Esophagus squamous epithelium (tissue), 5 donors: Measurements from ENCODE around the gene GRK5. TPM values are rescaled to one million over a fixed set of nuclear protein-coding genes. Genes with fewer than 3 reads are reported as not detected.

ENCODE experiments used
- DNase-seq: peaks from one replicate; lab custom pipeline; 2025; lab: John Stamatoyannopoulos, UW
- H3K27ac ChIP-seq, 4 donors: fragments of 200-600 bp; sonication (generic); one replicate each; pipeline ENCODE4 v1.5.1; 2016 to 2019; ENCODE audit warnings: mild to moderate bottlenecking in 1 of 4
- H3K27me3 ChIP-seq, 4 donors: fragments of 200-600 bp; sonication (generic); 1 replicate in 3 of 4; 2 replicates in 1 of 4; pipeline versions ENCODE4 v1.5.1 to v1.6.0; 2017 to 2021; ENCODE audit warnings: antibody characterized with exemption in 1 of 4
- H3K36me3 ChIP-seq, 3 donors: fragments of 200-600 bp; sonication (generic); one replicate each; pipeline ENCODE4 v1.5.1; 2016 to 2019
- H3K4me1 ChIP-seq, 3 donors: fragments of 200-600 bp; sonication (generic); one replicate each; pipeline ENCODE4 v1.5.1; 2017 to 2019
- H3K4me3 ChIP-seq, 4 donors: fragments of 200-600 bp; sonication (generic); 1 replicate in 3 of 4; 2 replicates in 1 of 4; pipeline ENCODE4 v1.5.1; 2016 to 2019; ENCODE audit warnings: mild to moderate bottlenecking in 2 of 4, moderate library complexity in 1 of 4
- H3K9me3 ChIP-seq, 3 donors: fragments of 200-600 bp; sonication (generic); one replicate each; pipeline ENCODE4 v1.5.1; 2016 to 2019
- CTCF ChIP-seq, 6 experiments: fragments of 450-650 bp in 4 of 6; fragments of 200-600 bp in 2 of 6; sonication (generic) in 2 of 6; IDR thresholded peaks; one replicate each; pipeline ENCODE4 v1.5.1; 2016 to 2019; ENCODE audit warnings: antibody characterized with exemption in 6 of 6, mild to moderate bottlenecking in 4 of 6, moderate library complexity in 4 of 6
- POLR2A ChIP-seq, 4 donors: fragments of 450-650 bp; IDR thresholded peaks; one replicate each; pipeline ENCODE4 v1.6.1; 2017; ENCODE audit warnings: antibody characterized with exemption in 4 of 4, mild to moderate bottlenecking in 4 of 4, moderate library complexity in 3 of 4
- WGBS, 2 donors: methylation state at CpG; one replicate each; pipeline ENCODE4 v1.1.5; 2018; 5-methylcytosine and 5-hydroxymethylcytosine counted together
- intact Hi-C: fragments of 100-400 bp; cut with DNase I; formaldehyde crosslinking; loops from one replicate; pipeline ENCODE4 v1.15.0; 2022
- total RNA-seq, 4 donors: library from RNA; depleted of rRNA; stranded (reverse); fragments of >200 nt; gene quantifications; one replicate each; pipeline ENCODE4 v1.1.0, GENCODE V29; 2016
- donor health status: DM: yes; HTN: yes; CAD: no.

Gene GRK5
- total RNA-seq, 4 donors from 2014 or later: 2.4 to 18.9 (median 6.3) TPM

GRCh38 chr10:119343011-119343601 is 135.7 kb downstream of the GRK5 start:
- Histone ChIP-seq H3K36me3 (no peaks in the 10 kb centered on the region), H3K4me3 (no peak overlapping the region), H3K4me1 (peaks cover 4 to 43% (median 12%) of the 10 kb centered on the region in 3 donors), H3K27ac (peak overlapping the region in 3 of 4 donors; percentile 10 to 53 (median 35)), H3K27me3 (no peaks in the 10 kb centered on the region), H3K9me3 (no peaks in the 10 kb centered on the region)
- no peak for DNase-seq
- 82 to 86% methylated on average over 9 of the region's 9 CpGs for WGBS, 2 donors
- TF ChIP-seq POLR2A (IDR thresholded peaks at IDR 0.05) (no peak), CTCF (IDR thresholded peaks at IDR 0.05) (no peak)
- intact Hi-C loops: no loop called here

- intact Hi-C loops: no loop called here
- WGBS, 2 donors: 91 to 95% methylated on average over 11 to 12 of the region's 12 CpGs
- DNase-seq: no peak
- no peak overlapping the region for H3K27ac ChIP-seq
- H3K9me3 ChIP-seq: no peaks in the 10 kb centered on the region
- peaks cover 4 to 55% (median 20%) of the 10 kb centered on the region in 3 donors for H3K4me1 ChIP-seq
- H3K4me3 ChIP-seq: no peak overlapping the region
- H3K27me3 ChIP-seq: no peaks in the 10 kb centered on the region
- TF ChIP-seq POLR2A (IDR thresholded peaks at IDR 0.05) (no peak), CTCF (IDR thresholded peaks at IDR 0.05) (no peak)
- no peaks in the 10 kb centered on the region for H3K36me3 ChIP-seq
Measured at GRCh38 chr10:119344381-119344780, 137.0 kb downstream of the GRK5 start.

- Histone ChIP-seq H3K9me3 (no peaks in the 10 kb centered on the region), H3K4me3 (no peak overlapping the region), H3K4me1 (peaks cover 4 to 65% (median 30%) of the 10 kb centered on the region in 3 donors), H3K27ac (peak overlapping the region in 1 of 4 donors; percentile 17), H3K36me3 (no peaks in the 10 kb centered on the region), H3K27me3 (no peaks in the 10 kb centered on the region)
- DNase-seq: no peak
- intact Hi-C loops: no loop called here
- TF ChIP-seq CTCF (IDR thresholded peaks at IDR 0.05) (no peak), POLR2A (IDR thresholded peaks at IDR 0.05) (no peak)
- 83 to 84% methylated on average over 6 to 9 of the region's 16 CpGs for WGBS, 2 donors
Measured at GRCh38 chr10:119346095-119346832, 138.9 kb downstream of the GRK5 start.

- Histone ChIP-seq H3K4me3 (no peak overlapping the region), H3K9me3 (peaks cover 0 to 5% (median 0%) of the 10 kb centered on the region in 3 donors), H3K27me3 (no peaks in the 10 kb centered on the region), H3K27ac (peak overlapping the region in 1 of 4 donors; percentile 43), H3K36me3 (peaks cover 0 to 4% (median 0%) of the 10 kb centered on the region in 3 donors), H3K4me1 (peaks cover 4 to 55% (median 23%) of the 10 kb centered on the region in 3 donors)
- no peak for DNase-seq
- intact Hi-C loops: no loop called here
- TF ChIP-seq POLR2A (IDR thresholded peaks at IDR 0.05): no peak
- TF ChIP-seq CTCF (IDR thresholded peaks at IDR 0.05): no peak
- WGBS, 2 donors: 90 to 96% methylated on average over 9 to 10 of the region's 17 CpGs
Measured at GRCh38 chr10:119347181-119347974, 140.0 kb downstream of the GRK5 start.
